ENCODE measurements around the gene IRGM. TPM values are rescaled to one million over a fixed set of nuclear protein-coding genes. Genes with fewer than 3 reads are reported as not detected.
"Not testable (repeated sequence)": the region's sequence is repeated elsewhere in the genome, so short reads cannot be mapped to it uniquely, and the experiment has no call there.

IRGM gene
- 0.30 TPM for polyA plus RNA-seq (2013, experiment 1 of 2)
- polyA plus RNA-seq (2013, experiment 2 of 2), result not detected

- H3K4ac ChIP-seq (ENCODE audit: low read depth in 1 of 2, low read length in 2 of 2); H3K4me2 ChIP-seq (ENCODE audit: low read length, poor library complexity, severe bottlenecking); H2BK15ac ChIP-seq (ENCODE audit: low read depth, poor library complexity, severe bottlenecking); H3K23ac ChIP-seq (ENCODE audit: low read length in 2 of 2); H2BK5ac ChIP-seq (ENCODE audit: low read depth, low read length, poor library complexity, severe bottlenecking); H3K4me3 ChIP-seq (ENCODE audit: insufficient read depth in 1 of 2, low read depth in 1 of 2, low read length in 2 of 2); H3K36me3 ChIP-seq (ENCODE audit: control insufficient read depth in 1 of 2, insufficient read depth in 2 of 2, low read depth in 1 of 2, low read length in 2 of 2); H3K18ac ChIP-seq (ENCODE audit: low read depth in 1 of 2, low read length in 2 of 2); H3K9me3 ChIP-seq (ENCODE audit: control insufficient read depth, low read length); H2AFZ ChIP-seq (ENCODE audit: low read depth, low read length); H3K4me1 ChIP-seq (ENCODE audit: control insufficient read depth, insufficient read depth, low read depth, low read length); H3K14ac ChIP-seq (ENCODE audit: low read length in 2 of 2); H4K91ac ChIP-seq (ENCODE audit: low read length); H3K27ac ChIP-seq (ENCODE audit: low read length, poor library complexity, severe bottlenecking); H2BK120ac ChIP-seq (ENCODE audit: low read depth, low read length); H4K8ac ChIP-seq (ENCODE audit: low read length); H3K79me1 ChIP-seq (replicated peaks; ENCODE audit: low read length, poor library complexity, severe bottlenecking); DNase-seq; H2BK12ac ChIP-seq (ENCODE audit: low read length in 2 of 2); H2AK5ac ChIP-seq (ENCODE audit: low read length, severe bottlenecking): not testable (repeated sequence)
- peak within 1 kb of the TSS; percentile 31 for H3K9ac ChIP-seq (ENCODE audit: low read length)
- 97% methylated on average over 3 of the region's 3 CpGs for WGBS
- H3K27me3 ChIP-seq (ENCODE audit: control insufficient read depth in 1 of 2, insufficient read depth in 1 of 2, low read length in 2 of 2), result peaks cover 0 to 16% of the 10 kb centered on the region in 2 experiments
Observed at GRCh38 chr5:150846308-150846653, at the start of gene IRGM. IRGM (plus strand) TSS chr5:150846521; CDS start chr5:150848124, 1,603 bp downstream.

- no peak overlapping the region for H3K14ac ChIP-seq (ENCODE audit: low read length in 2 of 2)
- no peak overlapping the region for H3K27ac ChIP-seq (ENCODE audit: low read length, poor library complexity, severe bottlenecking)
- peaks cover 17% of the 10 kb centered on the region for H3K79me1 ChIP-seq (replicated peaks; ENCODE audit: low read length, poor library complexity, severe bottlenecking)
- no peak overlapping the region for H2BK12ac ChIP-seq (ENCODE audit: low read length in 2 of 2)
- no peak overlapping the region for H3K23ac ChIP-seq (ENCODE audit: low read length in 2 of 2)
- no peaks in the 10 kb centered on the region for H3K27me3 ChIP-seq (ENCODE audit: control insufficient read depth in 1 of 2, insufficient read depth in 1 of 2, low read length in 2 of 2)
- no peak overlapping the region for H2BK5ac ChIP-seq (ENCODE audit: low read depth, low read length, poor library complexity, severe bottlenecking)
- H3K4me1 ChIP-seq (ENCODE audit: control insufficient read depth, insufficient read depth, low read depth, low read length), result no peaks in the 10 kb centered on the region
- peaks cover 14 to 77% of the 10 kb centered on the region in 2 experiments for H3K36me3 ChIP-seq (ENCODE audit: control insufficient read depth in 1 of 2, insufficient read depth in 2 of 2, low read depth in 1 of 2, low read length in 2 of 2)
- no peak overlapping the region for H3K4me2 ChIP-seq (ENCODE audit: low read length, poor library complexity, severe bottlenecking)
- no peak overlapping the region for H3K4ac ChIP-seq (ENCODE audit: low read depth in 1 of 2, low read length in 2 of 2)
- no peak overlapping the region for H2AFZ ChIP-seq (ENCODE audit: low read depth, low read length)
- no peak overlapping the region for H2BK120ac ChIP-seq (ENCODE audit: low read depth, low read length)
- H3K18ac ChIP-seq (ENCODE audit: low read depth in 1 of 2, low read length in 2 of 2), result no peak overlapping the region
- no peak overlapping the region for H2AK5ac ChIP-seq (ENCODE audit: low read length, severe bottlenecking)
- no peak overlapping the region for H4K8ac ChIP-seq (ENCODE audit: low read length)
- no peak overlapping the region for H3K4me3 ChIP-seq (ENCODE audit: insufficient read depth in 1 of 2, low read depth in 1 of 2, low read length in 2 of 2)
- H4K91ac ChIP-seq (ENCODE audit: low read length), result no peak overlapping the region
- no peaks in the 10 kb centered on the region for H3K9me3 ChIP-seq (ENCODE audit: control insufficient read depth, low read length)
- no peak overlapping the region for H3K9ac ChIP-seq (ENCODE audit: low read length)
- WGBS, result 100% methylated on average over 2 of the region's 2 CpGs
- H2BK15ac ChIP-seq (ENCODE audit: low read depth, poor library complexity, severe bottlenecking), result no peak overlapping the region
- no peak for DNase-seq
Observed at GRCh38 chr5:150797384-150797783, 48.9 kb upstream of the IRGM start.

GRCh38 chr5:150801117-150801927 lies 45.0 kb upstream of the IRGM start:
- Histone ChIP-seq H2BK15ac (ENCODE audit: low read depth, poor library complexity, severe bottlenecking) (no peak overlapping the region), H3K27ac (ENCODE audit: low read length, poor library complexity, severe bottlenecking) (no peak overlapping the region), H3K36me3 (ENCODE audit: control insufficient read depth in 1 of 2, insufficient read depth in 2 of 2, low read depth in 1 of 2, low read length in 2 of 2) (peaks cover 3 to 66% of the 10 kb centered on the region in 2 experiments), H3K18ac (ENCODE audit: low read depth in 1 of 2, low read length in 2 of 2) (peak overlapping the region in 1 of 2 experiments; percentile 40), H2BK5ac (ENCODE audit: low read depth, low read length, poor library complexity, severe bottlenecking) (no peak overlapping the region), H2BK120ac (ENCODE audit: low read depth, low read length) (no peak overlapping the region), H2BK12ac (ENCODE audit: low read length in 2 of 2) (no peak overlapping the region), H3K79me1 (replicated peaks; ENCODE audit: low read length, poor library complexity, severe bottlenecking) (peaks cover 3% of the 10 kb centered on the region), H3K9ac (ENCODE audit: low read length) (peak overlapping the region; percentile 65), H4K8ac (ENCODE audit: low read length) (peak overlapping the region; percentile 67), H3K4ac (ENCODE audit: low read depth in 1 of 2, low read length in 2 of 2) (no peak overlapping the region), H3K14ac (ENCODE audit: low read length in 2 of 2) (no peak overlapping the region), H4K91ac (ENCODE audit: low read length) (no peak overlapping the region), H3K4me2 (ENCODE audit: low read length, poor library complexity, severe bottlenecking) (peak overlapping the region; percentile 83), H3K27me3 (ENCODE audit: control insufficient read depth in 1 of 2, insufficient read depth in 1 of 2, low read length in 2 of 2) (no peaks in the 10 kb centered on the region), H3K9me3 (ENCODE audit: control insufficient read depth, low read length) (peaks cover 7% of the 10 kb centered on the region), H3K23ac (ENCODE audit: low read length in 2 of 2) (no peak overlapping the region), H2AK5ac (ENCODE audit: low read length, severe bottlenecking) (no peak overlapping the region), H2AFZ (ENCODE audit: low read depth, low read length) (peak overlapping the region; percentile 54), H3K4me3 (ENCODE audit: insufficient read depth in 1 of 2, low read depth in 1 of 2, low read length in 2 of 2) (peak overlapping the region; percentile 34 to 36), H3K4me1 (ENCODE audit: control insufficient read depth, insufficient read depth, low read depth, low read length) (no peaks in the 10 kb centered on the region)
- peak; percentile 84 for DNase-seq
- WGBS, result 11% methylated on average over 13 of the region's 15 CpGs

GRCh38 chr5:150804388-150804787 lies 41.9 kb upstream of the IRGM start:
- DNase-seq, result no peak
- H2BK5ac ChIP-seq (ENCODE audit: low read depth, low read length, poor library complexity, severe bottlenecking), result no peak overlapping the region
- H3K4me3 ChIP-seq (ENCODE audit: insufficient read depth in 1 of 2, low read depth in 1 of 2, low read length in 2 of 2), result no peak overlapping the region
- peaks cover 0 to 46% of the 10 kb centered on the region in 2 experiments for H3K36me3 ChIP-seq (ENCODE audit: control insufficient read depth in 1 of 2, insufficient read depth in 2 of 2, low read depth in 1 of 2, low read length in 2 of 2)
- H3K9ac ChIP-seq (ENCODE audit: low read length), result no peak overlapping the region
- no peak overlapping the region for H2BK12ac ChIP-seq (ENCODE audit: low read length in 2 of 2)
- no peak overlapping the region for H3K4ac ChIP-seq (ENCODE audit: low read depth in 1 of 2, low read length in 2 of 2)
- H2BK120ac ChIP-seq (ENCODE audit: low read depth, low read length), result no peak overlapping the region
- H3K27me3 ChIP-seq (ENCODE audit: control insufficient read depth in 1 of 2, insufficient read depth in 1 of 2, low read length in 2 of 2), result no peaks in the 10 kb centered on the region
- no peaks in the 10 kb centered on the region for H3K4me1 ChIP-seq (ENCODE audit: control insufficient read depth, insufficient read depth, low read depth, low read length)
- no peaks in the 10 kb centered on the region for H3K79me1 ChIP-seq (replicated peaks; ENCODE audit: low read length, poor library complexity, severe bottlenecking)
- no peak overlapping the region for H3K18ac ChIP-seq (ENCODE audit: low read depth in 1 of 2, low read length in 2 of 2)
- H3K4me2 ChIP-seq (ENCODE audit: low read length, poor library complexity, severe bottlenecking), result no peak overlapping the region
- H4K8ac ChIP-seq (ENCODE audit: low read length), result no peak overlapping the region
- no peak overlapping the region for H3K27ac ChIP-seq (ENCODE audit: low read length, poor library complexity, severe bottlenecking)
- no peak overlapping the region for H2BK15ac ChIP-seq (ENCODE audit: low read depth, poor library complexity, severe bottlenecking)
- WGBS, result 89% methylated on average over 6 of the region's 6 CpGs
- H2AFZ ChIP-seq (ENCODE audit: low read depth, low read length), result no peak overlapping the region
- H3K14ac ChIP-seq (ENCODE audit: low read length in 2 of 2), result no peak overlapping the region
- no peak overlapping the region for H4K91ac ChIP-seq (ENCODE audit: low read length)
- H3K23ac ChIP-seq (ENCODE audit: low read length in 2 of 2), result no peak overlapping the region
- H2AK5ac ChIP-seq (ENCODE audit: low read length, severe bottlenecking), result no peak overlapping the region
- peaks cover 7% of the 10 kb centered on the region for H3K9me3 ChIP-seq (ENCODE audit: control insufficient read depth, low read length)

Measured in mesenchymal stem cell (in vitro differentiated cells and primary cell).